Measurements from ENCODE around the gene PCDHGB3. TPM values are rescaled to one million over a fixed set of nuclear protein-coding genes. Genes with fewer than 3 reads are reported as not detected.
"Not testable (repeated sequence)": the region's sequence is repeated elsewhere in the genome, so short reads cannot be mapped to it uniquely, and the experiment has no call there.

Gene PCDHGB3
- total RNA-seq, 2 experiments from 2014 or later: 0.07 TPM; not detected in 1

DNA sequence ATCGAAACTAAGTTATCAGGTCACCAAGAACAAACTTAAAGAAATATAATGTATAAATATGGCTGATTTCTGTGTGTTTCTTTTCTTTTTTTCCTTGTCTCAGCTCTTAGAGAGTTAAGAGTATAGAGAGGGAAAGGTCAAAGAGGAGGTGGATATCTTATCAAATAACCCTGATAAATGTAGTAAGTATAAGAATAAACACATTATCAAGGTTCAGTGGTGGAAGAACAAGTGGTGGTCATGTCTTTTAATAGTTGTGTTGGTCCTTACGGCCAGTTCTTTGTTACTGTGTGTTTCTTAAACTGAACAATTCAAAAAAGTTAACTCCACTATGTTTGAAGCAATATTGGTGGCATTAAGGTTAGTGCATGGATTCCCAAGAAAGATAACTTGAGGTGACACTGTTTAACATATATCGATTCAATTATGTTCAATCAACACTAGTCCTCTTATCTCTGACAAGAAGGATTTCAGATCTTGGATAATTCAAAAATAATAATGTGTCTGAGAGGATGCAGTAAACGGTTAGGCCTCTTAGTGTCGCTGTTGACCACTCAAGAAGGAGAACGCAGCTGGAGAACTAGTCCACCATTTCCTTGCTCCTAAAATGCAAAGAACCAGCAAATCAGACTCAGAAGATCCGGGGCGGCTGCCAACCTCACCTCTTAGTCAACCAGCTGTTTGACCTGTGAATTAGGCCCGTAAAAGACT lies 26.6 kb upstream of the PCDHGB3 start, which contains the start of gene PCDHGA3:
TSS of gene PCDHGA3 (plus strand) at position 588 of the 711 bp plus-strand sequence. CDS start 205 bp downstream, outside the sequence.
- H3K36me3 Mint-ChIP-seq (ENCODE audit: low read depth): peaks cover 17% of the 10 kb centered on the region
- H3K9me3 Mint-ChIP-seq: peaks cover 26% of the 10 kb centered on the region
- no peak within 1 kb of the TSS for H3K27ac Mint-ChIP-seq
- peak within 1 kb of the TSS; percentile 11 for H3K4me3 Mint-ChIP-seq
- intact Hi-C loops (cut with micrococcal nuclease): loop anchor here (2.0 kb wide), 1 partner anchor 23 kb away; the partner anchor contains the start of gene TAF7
- CTCF ChIA-PET: interaction anchor here (1.3 to 1.9 kb wide), 3 partner anchors 12 to 22 kb away, joined by 3 to 4 read pairs (median 4); partner anchors contain the start of genes PCDHGA4 and TAF7
- DNase-seq: peak; percentile 38
- H3K27me3 Mint-ChIP-seq (ENCODE audit: low read depth): peaks cover 56% of the 10 kb centered on the region
- H3K4me1 Mint-ChIP-seq (ENCODE audit: low read depth): no peaks in the 10 kb centered on the region

DNA sequence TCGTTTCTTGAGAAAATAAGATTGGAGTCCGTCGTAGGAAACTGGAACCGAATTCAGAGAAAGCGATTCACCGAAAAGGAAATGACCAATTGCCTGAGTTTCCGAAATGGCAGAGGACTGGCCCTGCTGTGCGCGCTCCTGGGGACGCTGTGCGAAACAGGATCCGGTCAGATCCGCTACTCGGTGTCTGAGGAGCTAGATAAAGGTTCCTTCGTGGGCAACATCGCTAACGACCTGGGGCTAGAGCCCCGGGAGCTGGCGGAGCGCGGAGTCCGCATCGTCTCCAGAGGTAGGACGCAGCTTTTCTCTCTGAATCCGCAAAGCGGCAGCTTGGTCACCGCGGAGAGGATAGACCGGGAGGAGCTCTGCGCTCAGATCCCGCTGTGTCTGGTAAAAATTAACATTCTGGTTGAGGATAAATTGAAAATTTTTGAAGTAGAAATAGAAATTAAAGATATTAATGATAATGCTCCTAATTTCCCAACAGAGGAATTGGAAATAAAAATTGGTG lies 26.0 kb upstream of the PCDHGB3 start:
- peak overlapping the region; percentile 11 for H3K4me3 Mint-ChIP-seq
- H3K9me3 Mint-ChIP-seq: peaks cover 23% of the 10 kb centered on the region
- H3K27me3 Mint-ChIP-seq (ENCODE audit: low read depth): peaks cover 56% of the 10 kb centered on the region
- intact Hi-C loops (cut with micrococcal nuclease): loop anchor here (2.0 kb wide), 1 partner anchor 23 kb away; the partner anchor contains the start of gene TAF7
- H3K36me3 Mint-ChIP-seq (ENCODE audit: low read depth): peaks cover 14% of the 10 kb centered on the region
- no peak for DNase-seq
- H3K27ac Mint-ChIP-seq: no peak overlapping the region
- CTCF ChIA-PET: interaction anchor here (0.9 to 1.5 kb wide), 3 partner anchors 11 to 222 kb away, joined by 3 to 4 read pairs (median 3); partner anchors contain the start of gene PCDHGA4
- H3K4me1 Mint-ChIP-seq (ENCODE audit: low read depth): no peaks in the 10 kb centered on the region

- CTCF ChIA-PET: no interaction called here
Measured at GRCh38 chr5:141345327-141345726, 24.7 kb upstream of the PCDHGB3 start.

DNA sequence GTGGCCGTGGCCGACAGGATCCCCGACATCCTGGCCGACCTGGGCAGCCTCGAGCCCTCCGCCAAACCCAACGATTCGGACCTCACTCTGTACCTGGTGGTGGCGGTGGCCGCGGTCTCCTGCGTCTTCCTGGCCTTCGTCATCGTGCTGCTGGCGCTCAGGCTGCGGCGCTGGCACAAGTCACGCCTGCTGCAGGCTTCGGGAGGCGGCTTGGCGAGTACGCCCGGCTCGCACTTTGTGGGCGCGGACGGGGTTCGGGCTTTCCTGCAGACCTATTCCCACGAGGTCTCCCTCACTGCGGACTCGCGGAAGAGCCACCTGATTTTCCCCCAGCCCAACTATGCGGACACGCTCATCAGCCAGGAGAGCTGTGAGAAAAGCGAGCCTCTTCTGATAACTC lies 24.0 kb upstream of the PCDHGB3 start:
- Mint-ChIP-seq H3K9me3 (peaks cover 21% of the 10 kb centered on the region), H3K36me3 (ENCODE audit: low read depth) (peaks cover 11% of the 10 kb centered on the region), H3K27me3 (ENCODE audit: low read depth) (peaks cover 60% of the 10 kb centered on the region)
- DNase-seq; H3K4me3 Mint-ChIP-seq; CTCF ChIA-PET; intact Hi-C loops (cut with micrococcal nuclease); H3K4me1 Mint-ChIP-seq (ENCODE audit: low read depth); H3K27ac Mint-ChIP-seq: not testable (repeated sequence)

More at GRCh38 chr5:141345327-141345726, 24.7 kb upstream of the PCDHGB3 start:
- intact Hi-C loops (cut with micrococcal nuclease): no loop called here
- DNase-seq: no peak
- Mint-ChIP-seq H3K27me3 (ENCODE audit: low read depth) (peaks cover 54% of the 10 kb centered on the region), H3K9me3 (peaks cover 20% of the 10 kb centered on the region), H3K36me3 (ENCODE audit: low read depth) (peaks cover 12% of the 10 kb centered on the region), H3K4me1 (ENCODE audit: low read depth) (no peaks in the 10 kb centered on the region), H3K27ac (no peak overlapping the region), H3K4me3 (no peak overlapping the region)

GRCh38 chr5:141349917-141350619 lies 20.0 kb upstream of the PCDHGB3 start, which contains the start of gene PCDHGB1:
PCDHGB1 (plus strand) TSS chr5:141350099; CDS start chr5:141350261, 162 bp downstream.
- DNase-seq: peak; percentile 56
- no peaks in the 10 kb centered on the region for H3K4me1 Mint-ChIP-seq (ENCODE audit: low read depth)
- no peak within 1 kb of the TSS for H3K27ac Mint-ChIP-seq
- peaks cover 25% of the 10 kb centered on the region for H3K9me3 Mint-ChIP-seq
- H3K4me3 Mint-ChIP-seq: no peak within 1 kb of the TSS
- H3K36me3 Mint-ChIP-seq (ENCODE audit: low read depth): peaks cover 15% of the 10 kb centered on the region
- intact Hi-C loops (cut with micrococcal nuclease): no loop called here
- H3K27me3 Mint-ChIP-seq (ENCODE audit: low read depth): peaks cover 54% of the 10 kb centered on the region
- CTCF ChIA-PET: interaction anchor here (0.6 to 1.5 kb wide), 7 partner anchors 14 to 1780 kb away, joined by 3 to 5 read pairs (median 3); partner anchors contain the start of gene PCDHGA5

DNA sequence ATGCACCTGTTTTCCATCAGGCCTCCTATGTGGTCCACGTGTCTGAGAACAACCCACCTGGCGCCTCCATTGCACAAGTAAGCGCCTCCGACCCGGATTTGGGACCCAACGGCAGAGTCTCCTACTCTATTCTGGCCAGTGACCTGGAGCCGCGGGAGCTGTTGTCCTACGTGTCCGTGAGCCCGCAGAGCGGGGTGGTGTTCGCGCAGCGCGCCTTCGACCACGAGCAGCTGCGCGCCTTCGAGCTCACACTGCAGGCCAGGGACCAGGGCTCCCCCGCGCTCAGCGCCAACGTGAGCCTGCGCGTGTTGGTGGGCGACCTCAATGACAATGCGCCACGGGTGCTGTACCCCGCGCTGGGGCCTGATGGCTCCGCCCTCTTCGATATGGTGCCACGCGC lies 18.5 kb upstream of the PCDHGB3 start:
- H3K9me3 Mint-ChIP-seq: peaks cover 21% of the 10 kb centered on the region
- H3K36me3 Mint-ChIP-seq (ENCODE audit: low read depth): peaks cover 13% of the 10 kb centered on the region
- H3K27ac Mint-ChIP-seq: no peak overlapping the region
- no peak for DNase-seq
- H3K27me3 Mint-ChIP-seq (ENCODE audit: low read depth): peaks cover 58% of the 10 kb centered on the region
- no peaks in the 10 kb centered on the region for H3K4me1 Mint-ChIP-seq (ENCODE audit: low read depth)
- H3K4me3 Mint-ChIP-seq: no peak overlapping the region
- CTCF ChIA-PET: interaction anchor here (0.7 kb wide), 1 partner anchor 161 kb away, joined by 3 read pairs; no protein-coding TSS in a partner anchor
- intact Hi-C loops (cut with micrococcal nuclease): no loop called here

DNA sequence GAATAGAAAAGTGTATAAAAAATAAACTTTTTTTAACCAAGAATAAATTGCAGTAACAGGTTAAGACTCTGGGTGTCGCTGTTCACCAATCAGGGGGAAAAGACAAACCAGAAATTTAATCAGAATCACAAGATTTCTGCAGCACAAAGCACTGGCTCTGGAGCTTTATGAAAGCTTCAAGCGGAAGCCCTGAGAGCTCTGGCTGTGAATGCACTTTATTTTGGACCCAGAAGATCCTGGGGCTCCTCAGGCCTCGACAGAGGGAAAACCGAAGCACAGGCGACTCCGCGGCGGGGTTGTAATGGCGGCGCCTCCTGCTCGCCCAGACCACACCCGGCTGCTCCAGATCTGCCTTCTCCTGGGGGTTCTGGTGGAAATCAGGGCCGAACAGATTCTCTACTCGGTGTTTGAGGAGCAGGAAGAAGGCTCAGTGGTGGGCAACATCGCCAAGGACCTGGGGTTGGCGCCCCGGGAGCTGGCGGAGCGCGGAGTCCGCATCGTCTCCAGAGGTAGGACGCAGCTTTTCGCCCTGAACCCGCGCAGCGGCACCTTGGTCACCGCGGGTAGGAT lies 15.1 kb upstream of the PCDHGB3 start, which contains the start of gene PCDHGA4:
TSS of gene PCDHGA4 (plus strand) at position 122 of the 570 bp plus-strand sequence. CDS start at position 209, 87 bp downstream.
- H3K9me3 Mint-ChIP-seq: peaks cover 20% of the 10 kb centered on the region
- H3K4me3 Mint-ChIP-seq: peak within 1 kb of the TSS; percentile 38
- CTCF ChIA-PET: interaction anchor here (0.6 to 1.7 kb wide), 6 partner anchors 9 to 575 kb away, joined by 3 to 4 read pairs (median 3); partner anchors contain the start of gene PCDHGA5
- intact Hi-C loops (cut with micrococcal nuclease): no loop called here
- peaks cover 66% of the 10 kb centered on the region for H3K27me3 Mint-ChIP-seq (ENCODE audit: low read depth)
- peaks cover 18% of the 10 kb centered on the region for H3K36me3 Mint-ChIP-seq (ENCODE audit: low read depth)
- DNase-seq: no peak
- no peak within 1 kb of the TSS for H3K27ac Mint-ChIP-seq
- H3K4me1 Mint-ChIP-seq (ENCODE audit: low read depth): no peaks in the 10 kb centered on the region

DNA sequence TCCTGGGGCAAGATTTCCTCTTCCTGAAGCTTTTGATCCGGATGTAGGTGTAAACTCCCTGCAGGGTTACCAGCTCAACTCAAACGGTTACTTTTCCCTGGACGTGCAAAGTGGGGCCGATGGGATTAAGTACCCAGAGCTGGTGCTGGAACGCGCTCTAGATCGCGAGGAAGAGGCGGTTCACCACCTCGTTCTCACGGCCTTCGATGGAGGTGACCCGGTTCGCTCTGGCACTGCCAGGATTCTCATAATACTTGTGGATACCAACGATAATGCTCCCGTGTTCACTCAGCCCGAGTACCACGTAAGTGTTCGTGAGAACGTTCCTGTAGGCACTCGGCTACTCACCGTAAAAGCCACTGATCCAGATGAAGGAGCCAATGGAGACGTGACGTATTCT lies 14.4 kb upstream of the PCDHGB3 start:
- no peak overlapping the region for H3K4me3 Mint-ChIP-seq
- H3K9me3 Mint-ChIP-seq: peaks cover 22% of the 10 kb centered on the region
- CTCF ChIA-PET: interaction anchor here (0.9 to 1.7 kb wide), 6 partner anchors 9 to 202 kb away, joined by 3 to 4 read pairs (median 3); partner anchors contain the start of genes PCDHGA5 and PCDHGB3
- H3K27ac Mint-ChIP-seq: no peak overlapping the region
- H3K4me1 Mint-ChIP-seq (ENCODE audit: low read depth): no peaks in the 10 kb centered on the region
- intact Hi-C loops (cut with micrococcal nuclease): no loop called here
- peaks cover 66% of the 10 kb centered on the region for H3K27me3 Mint-ChIP-seq (ENCODE audit: low read depth)
- no peak for DNase-seq
- H3K36me3 Mint-ChIP-seq (ENCODE audit: low read depth): peaks cover 22% of the 10 kb centered on the region

- peaks cover 66% of the 10 kb centered on the region for H3K27me3 Mint-ChIP-seq (ENCODE audit: low read depth)
- no peak overlapping the region for H3K27ac Mint-ChIP-seq
Measured at GRCh38 chr5:141356133-141356532, 13.9 kb upstream of the PCDHGB3 start.

DNA sequence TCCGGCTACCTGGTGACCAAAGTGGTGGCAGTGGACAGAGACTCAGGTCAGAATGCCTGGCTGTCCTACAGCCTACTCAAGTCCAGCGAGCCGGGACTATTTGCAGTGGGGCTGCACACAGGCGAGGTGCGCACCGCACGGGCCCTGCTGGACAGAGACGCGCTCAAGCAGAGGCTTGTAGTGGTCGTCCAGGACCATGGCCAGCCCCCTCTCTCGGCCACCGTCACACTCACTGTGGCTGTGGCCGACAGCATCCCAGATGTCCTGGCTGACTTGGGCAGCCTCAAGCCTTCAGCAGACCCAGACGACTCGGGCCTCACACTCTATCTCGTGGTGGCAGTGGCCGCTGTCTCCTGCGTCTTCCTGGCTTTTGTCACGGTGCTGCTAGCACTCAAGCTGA lies 13.1 kb upstream of the PCDHGB3 start:
- Mint-ChIP-seq H3K4me1 (ENCODE audit: low read depth) (no peaks in the 10 kb centered on the region), H3K27me3 (ENCODE audit: low read depth) (peaks cover 68% of the 10 kb centered on the region), H3K4me3 (no peak overlapping the region), H3K27ac (no peak overlapping the region), H3K9me3 (peaks cover 27% of the 10 kb centered on the region), H3K36me3 (ENCODE audit: low read depth) (peaks cover 28% of the 10 kb centered on the region)
- intact Hi-C loops (cut with micrococcal nuclease): no loop called here
- DNase-seq: no peak
- CTCF ChIA-PET: no interaction called here

More at GRCh38 chr5:141356133-141356532, 13.9 kb upstream of the PCDHGB3 start:
- no peak for DNase-seq
- CTCF ChIA-PET: interaction anchor here (0.6 to 1.7 kb wide), 5 partner anchors 8 to 202 kb away, joined by 3 to 4 read pairs (median 4); partner anchors contain the start of genes PCDHGA5 and PCDHGB3
- H3K9me3 Mint-ChIP-seq: peaks cover 23% of the 10 kb centered on the region
- no peaks in the 10 kb centered on the region for H3K4me1 Mint-ChIP-seq (ENCODE audit: low read depth)
- peaks cover 27% of the 10 kb centered on the region for H3K36me3 Mint-ChIP-seq (ENCODE audit: low read depth)
- intact Hi-C loops (cut with micrococcal nuclease): no loop called here
- H3K4me3 Mint-ChIP-seq: no peak overlapping the region

DNA sequence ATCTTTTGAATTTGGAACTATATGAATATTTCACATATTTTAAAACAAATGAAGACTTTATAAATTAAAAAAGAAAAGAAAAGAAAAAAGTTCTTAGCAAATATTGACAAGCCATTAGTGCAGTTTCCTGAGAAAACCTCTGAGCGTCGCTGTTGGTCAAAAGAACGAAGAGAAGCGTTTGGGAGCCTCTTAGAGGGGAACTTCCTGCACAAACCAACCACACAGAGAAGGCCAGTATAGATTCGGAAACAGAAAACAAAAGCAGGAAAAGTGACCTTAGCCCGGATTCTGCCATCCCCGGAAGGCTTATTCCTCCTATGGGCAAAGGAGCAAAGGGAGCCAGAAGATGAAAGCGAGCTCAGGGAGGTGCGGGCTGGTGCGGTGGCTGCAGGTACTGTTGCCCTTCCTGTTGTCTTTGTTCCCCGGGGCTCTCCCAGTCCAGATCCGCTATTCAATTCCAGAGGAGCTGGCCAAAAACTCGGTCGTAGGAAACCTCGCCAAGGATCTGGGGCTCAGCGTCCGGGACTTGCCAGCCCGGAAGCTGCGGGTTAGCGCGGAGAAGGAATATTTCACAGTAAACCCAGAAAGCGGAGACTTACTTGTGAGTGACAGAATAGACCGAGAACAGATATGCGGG lies 10.1 kb upstream of the PCDHGB3 start, which contains the start of gene PCDHGB2:
TSS of gene PCDHGB2 (plus strand) at position 205 of the 637 bp plus-strand sequence. CDS start at position 347, 142 bp downstream.
- DNase-seq: peak; percentile 19
- intact Hi-C loops (cut with micrococcal nuclease): no loop called here
- peaks cover 30% of the 10 kb centered on the region for H3K36me3 Mint-ChIP-seq (ENCODE audit: low read depth)
- CTCF ChIA-PET: no interaction called here
- H3K27ac Mint-ChIP-seq: no peak within 1 kb of the TSS
- peaks cover 25% of the 10 kb centered on the region for H3K9me3 Mint-ChIP-seq
- H3K4me3 Mint-ChIP-seq: peak within 1 kb of the TSS; percentile 56
- H3K27me3 Mint-ChIP-seq (ENCODE audit: low read depth): peaks cover 82% of the 10 kb centered on the region
- H3K4me1 Mint-ChIP-seq (ENCODE audit: low read depth): no peaks in the 10 kb centered on the region
